B cell (primary cell): ENCODE data around the gene YRDC. TPM values are rescaled to one million over a fixed set of nuclear protein-coding genes. Genes with fewer than 3 reads are reported as not detected.
A peak's percentile ranks its signal among the peaks of the same experiment; 100 is the strongest.

ENCODE experiments used
- ATAC-seq: fragments of 200-7000 bp; cut with Tn5 transposase; one replicate; pipeline ENCODE4 v1.10.0; 2021; ENCODE audit warnings: low read depth, mild to moderate bottlenecking, moderate number of reproducible peaks, moderate library complexity
- CTCF ChIA-PET: fragments of 350-600 bp; sonication (Branson Sonifier 250); formaldehyde crosslinking; loops from one replicate; lab custom pipeline; 2021; ENCODE audit warnings: antibody characterized with exemption, inconsistent platforms; lab: Charles Lee
- POLR2A ChIA-PET: fragments of 350-600 bp; sonication (Branson Sonifier 250); formaldehyde crosslinking; loops from one replicate; lab custom pipeline; 2021; ENCODE audit warnings: antibody characterized with exemption; lab: Charles Lee
- DNase-seq: peaks from one replicate; pipeline ENCODE4 v3.0.0; 2013
- H2AFZ ChIP-seq: 2 replicates; pipeline ENCODE4 v1.6.1; 2012; ENCODE audit warnings: mild to moderate bottlenecking, low read depth, low read length; ENCODE audit not compliant: insufficient read depth, poor library complexity, severe bottlenecking
- H3K27ac ChIP-seq, 2 donors: 1 replicate in 1 of 2; 2 replicates in 1 of 2; pipeline ENCODE4 v1.5.1; 2012 to 2013; ENCODE audit warnings: low read length in 2 of 2, mild to moderate bottlenecking in 2 of 2, moderate library complexity in 1 of 2
- H3K27me3 ChIP-seq, 4 experiments: fragments of 200-600 bp in 1 of 4; sonication (generic) in 1 of 4; replicated peaks in 1 of 4; 1 replicate in 2 of 4; 2 replicates in 2 of 4; pipeline versions ENCODE4 v1.6.1 to v1.7.0; 2013 to 2016; ENCODE audit warnings: low read length in 3 of 4, mild to moderate bottlenecking in 2 of 4, mixed read lengths in 1 of 4, moderate library complexity in 1 of 4; ENCODE audit not compliant: insufficient read depth in 4 of 4, control insufficient read depth in 3 of 4; ENCODE audit errors: control extremely low read depth in 1 of 4
- H3K36me3 ChIP-seq, 2 experiments: replicated peaks in 1 of 2; 1 replicate in 1 of 2; 2 replicates in 1 of 2; pipeline versions ENCODE4 v1.6.1 to v1.7.1; 2013; ENCODE audit warnings: low read length in 1 of 2; ENCODE audit not compliant: insufficient read depth in 2 of 2, control insufficient read depth in 1 of 2; ENCODE audit errors: control extremely low read depth in 1 of 2, extremely low read depth in 1 of 2
- H3K4me1 ChIP-seq, 2 donors: fragments of 200-600 bp in 1 of 2; sonication (generic) in 1 of 2; 1 replicate in 1 of 2; 2 replicates in 1 of 2; pipeline versions ENCODE4 v1.5.1 to v1.6.1; 2013 to 2017; ENCODE audit warnings: low read length in 2 of 2; ENCODE audit not compliant: control insufficient read depth in 2 of 2, insufficient read depth in 2 of 2
- H3K4me2 ChIP-seq: replicated peaks from 2 replicates; pipeline ENCODE3; 2012; ENCODE audit warnings: mild to moderate bottlenecking, low read depth, low read length; ENCODE audit not compliant: poor library complexity, severe bottlenecking
- H3K4me3 ChIP-seq, 5 experiments: fragments of 200-600 bp in 1 of 5; sonication (generic) in 1 of 5; 1 replicate in 3 of 5; 2 replicates in 2 of 5; pipeline versions ENCODE4 v1.5.1 to v1.7.0; 2011 to 2016; ENCODE audit warnings: low read length in 4 of 5, mild to moderate bottlenecking in 4 of 5, low read depth in 2 of 5, control low read depth in 1 of 5, moderate library complexity in 1 of 5; ENCODE audit not compliant: insufficient read depth in 1 of 5; ENCODE audit errors: control extremely low read depth in 1 of 5, extremely low read depth in 1 of 5
- H3K79me2 ChIP-seq: fragments of 200-600 bp; sonication (generic); one replicate; pipeline ENCODE4 v1.6.0; 2016; ENCODE audit warnings: low read length; ENCODE audit not compliant: control insufficient read depth, insufficient read depth
- H3K9ac ChIP-seq: fragments of 200-600 bp; sonication (generic); 2 replicates; pipeline ENCODE4 v1.6.1; 2017; ENCODE audit warnings: mild to moderate bottlenecking, low read length, moderate library complexity
- H3K9me3 ChIP-seq, 3 donors: one replicate each; pipeline versions ENCODE4 v1.6.1 to v1.7.1; 2013; ENCODE audit warnings: low read length in 2 of 3; ENCODE audit not compliant: control insufficient read depth in 2 of 3, insufficient read depth in 1 of 3; ENCODE audit errors: control extremely low read depth in 1 of 3
- H4K20me1 ChIP-seq: 2 replicates; pipeline ENCODE4 v1.6.0; 2012; ENCODE audit warnings: mild to moderate bottlenecking, low read length; ENCODE audit not compliant: insufficient read depth, control insufficient read depth, poor library complexity, severe bottlenecking
- H3K27ac Mint-ChIP-seq: one replicate; pipeline ENCODE4 v1.8.0; 2021; ENCODE audit warnings: mixed read lengths
- H3K27me3 Mint-ChIP-seq: one replicate; pipeline ENCODE4 v1.8.0; 2021; ENCODE audit warnings: mixed read lengths
- H3K4me1 Mint-ChIP-seq: one replicate; pipeline ENCODE4 v1.8.0; 2021; ENCODE audit warnings: mixed read lengths
- H3K4me3 Mint-ChIP-seq: one replicate; pipeline ENCODE4 v1.8.0; 2021; ENCODE audit warnings: mixed read lengths
- H3K9me3 Mint-ChIP-seq: one replicate; pipeline ENCODE4 v1.8.0; 2022; ENCODE audit warnings: mixed read lengths; ENCODE audit not compliant: insufficient read depth
- CTCF ChIP-seq: fragments of 200-600 bp; IDR thresholded peaks from one replicate; pipeline ENCODE4 v1.8.0; 2022; ENCODE audit warnings: antibody characterized with exemption, mild to moderate bottlenecking
- EZH2 ChIP-seq: IDR thresholded peaks from 2 replicates; pipeline ENCODE4 v1.6.1; 2012; ENCODE audit warnings: borderline replicate concordance, low read depth, mild to moderate bottlenecking, moderate library complexity, low read length; ENCODE audit not compliant: insufficient read depth, poor library complexity, severe bottlenecking
- WGBS: methylation state at CpG from one replicate; pipeline ENCODE4 v1.1.5; 2013; ENCODE audit warnings: missing lambda C conversion rate; ENCODE audit not compliant: insufficient coverage; 5-methylcytosine and 5-hydroxymethylcytosine counted together
- intact Hi-C: fragments of 100-400 bp; cut with micrococcal nuclease; formaldehyde crosslinking; loops from one replicate; pipeline ENCODE4 v1.10.0; 2022
- polyA plus RNA-seq: library from polyadenylated mRNA; depleted of rRNA; stranded (reverse); fragments of >200 nt; gene quantifications from 2 replicates; pipeline ENCODE4 v1.2.3, GENCODE V29; 2012
- total RNA-seq, 2 donors: library from RNA; stranded (reverse); fragments of 120-200 nt in 1 of 2; gene quantifications; 1 replicate in 1 of 2; 2 replicates in 1 of 2; pipeline versions ENCODE4 v1.2.3 to v1.2.4, GENCODE V29; 2013 to 2022

Gene YRDC
- total and polyA plus RNA-seq, 2 donors (not counting 1 experiment from before 2014, with no cell fraction given), result 12.5 to 16.7 TPM

GRCh38 chr1:37811027-37811655, 3.1 kb upstream of the YRDC start:
- no peaks in the 10 kb centered on the region for H3K27me3 Mint-ChIP-seq
- H3K4me1 Mint-ChIP-seq, result peaks cover 33% of the 10 kb centered on the region
- no peak overlapping the region for H3K4me3 Mint-ChIP-seq
- POLR2A ChIA-PET, result no interaction called here
- peaks cover 36% of the 10 kb centered on the region for H3K79me2 ChIP-seq
- H3K4me2 ChIP-seq, result no peak overlapping the region
- H3K27ac Mint-ChIP-seq, result peak overlapping the region; percentile 37
- peak overlapping the region in 1 of 2 donors; percentile 23 for H3K27ac ChIP-seq
- CTCF ChIA-PET, result interaction anchor here (1.6 kb wide), 1 partner anchor 12 kb away, joined by 6 read pairs; no protein-coding TSS in a partner anchor
- H3K9ac ChIP-seq, result no peak overlapping the region
- H3K27me3 ChIP-seq, result no peaks in the 10 kb centered on the region
- TF ChIP-seq CTCF (peak; percentile 92), EZH2 (no peak)
- intact Hi-C loops, result loop anchor here (1.0 to 2.0 kb wide), 2 partner anchors 16 to 121 kb away; a partner anchor contains a TSS
- DNase-seq (peak; percentile 76), ATAC-seq (peak; percentile 28)
- H3K9me3 ChIP-seq, result no peaks in the 10 kb centered on the region
- H3K36me3 ChIP-seq, result peaks cover 0 to 30% of the 10 kb centered on the region in 2 experiments
- WGBS, result 43% methylated on average over 4 of the region's 7 CpGs
- H4K20me1 ChIP-seq, result peaks cover 15% of the 10 kb centered on the region
- H3K4me1 ChIP-seq, result peaks cover 14 to 30% of the 10 kb centered on the region in 2 donors
- H3K9me3 Mint-ChIP-seq, result no peaks in the 10 kb centered on the region
- H3K4me3 ChIP-seq, result no peak overlapping the region
- H2AFZ ChIP-seq, result no peak overlapping the region

- no peak for TF ChIP-seq CTCF
- no peak for TF ChIP-seq EZH2
- DNase-seq (no peak), ATAC-seq (no peak)
- no peak overlapping the region for H3K9ac ChIP-seq
- no peaks in the 10 kb centered on the region for H3K27me3 ChIP-seq
- Mint-ChIP-seq H3K9me3 (no peaks in the 10 kb centered on the region), H3K4me3 (no peak overlapping the region), H3K4me1 (peaks cover 40% of the 10 kb centered on the region), H3K27me3 (no peaks in the 10 kb centered on the region), H3K27ac (no peak overlapping the region)
- no peak overlapping the region for H3K4me2 ChIP-seq
- no peak overlapping the region for H3K4me3 ChIP-seq
- H3K4me1 ChIP-seq, result peaks cover 14 to 31% of the 10 kb centered on the region in 2 donors
- ChIA-PET POLR2A (no interaction called here), CTCF (no interaction called here)
- no CpG with 5 or more reads among the region's 2 CpGs for WGBS
- intact Hi-C loops, result loop anchor here (2.0 to 5.0 kb wide), 3 partner anchors 15 to 335 kb away; partner anchors contain the start of genes INPP5B and ZC3H12A
- no peak overlapping the region for H2AFZ ChIP-seq
- H3K27ac ChIP-seq, result no peak overlapping the region
- peaks cover 15% of the 10 kb centered on the region for H4K20me1 ChIP-seq
- H3K9me3 ChIP-seq, result no peaks in the 10 kb centered on the region
- H3K79me2 ChIP-seq, result peaks cover 29% of the 10 kb centered on the region
- H3K36me3 ChIP-seq, result peaks cover 0 to 33% of the 10 kb centered on the region in 2 experiments
These were observed 1.9 kb upstream of the YRDC start for GRCh38 chr1:37809942-37810341.
